Upper lobe of left lung (tissue), 6 donors: ENCODE data around the gene HCFC2. TPM values are rescaled to one million over a fixed set of nuclear protein-coding genes. Genes with fewer than 3 reads are reported as not detected.

Experiments used
- ATAC-seq, 2 donors: fragments of 200-7000 bp; cut with Tn5 transposase; one replicate each; pipeline ENCODE4 v1.9.1; 2022; ENCODE audit warnings: mild to moderate bottlenecking in 2 of 2, moderate library complexity in 2 of 2; ENCODE audit not compliant: low FRiP score in 2 of 2
- DNase-seq, 2 donors: peaks; one replicate each; pipeline ENCODE4 v3.0.0-alpha.2; 2019 to 2020
- H3K27ac ChIP-seq, 4 donors: fragments of 200-600 bp; sonication (generic); one replicate each; pipeline ENCODE4 v1.5.1; 2016 to 2019
- H3K27me3 ChIP-seq, 4 donors: fragments of 200-600 bp; sonication (generic); one replicate each; pipeline ENCODE4 v1.5.1; 2017 to 2019
- H3K36me3 ChIP-seq, 4 donors: fragments of 200-600 bp; sonication (generic); one replicate each; pipeline ENCODE4 v1.5.1; 2016 to 2019
- H3K4me1 ChIP-seq, 4 donors: fragments of 200-600 bp; sonication (generic); one replicate each; pipeline ENCODE4 v1.5.1; 2018 to 2019
- H3K4me3 ChIP-seq, 4 donors: fragments of 200-600 bp; sonication (generic); one replicate each; pipeline ENCODE4 v1.5.1; 2017 to 2019; ENCODE audit warnings: mild to moderate bottlenecking in 2 of 4, moderate library complexity in 1 of 4
- H3K9me3 ChIP-seq, 4 donors: fragments of 200-600 bp; sonication (generic); one replicate each; pipeline ENCODE4 v1.5.1; 2018 to 2019
- EP300 ChIP-seq, 4 donors: sonication (generic); formaldehyde crosslinking; IDR thresholded peaks; one replicate each; pipeline ENCODE4 v1.5.1; 2017; ENCODE audit warnings: antibody characterized with exemption in 4 of 4, control low read depth in 2 of 4
- POLR2A ChIP-seq, 4 donors: fragments of 450-650 bp; IDR thresholded peaks; one replicate each; pipeline ENCODE4 v1.5.1; 2016 to 2017; ENCODE audit warnings: antibody characterized with exemption in 4 of 4, mild to moderate bottlenecking in 2 of 4
- POLR2AphosphoS5 ChIP-seq, 2 donors: sonication (generic); formaldehyde crosslinking; IDR thresholded peaks; one replicate each; pipeline ENCODE4 v1.5.1; 2017; ENCODE audit warnings: antibody characterized with exemption in 2 of 2
- WGBS, 2 donors: methylation state at CpG; one replicate each; pipeline ENCODE4 v1.1.5; 2017 to 2018; 5-methylcytosine and 5-hydroxymethylcytosine counted together
- total RNA-seq, 6 donors: library from RNA; depleted of rRNA in 4 of 6; stranded (reverse); fragments of >200 nt in 4 of 6; gene quantifications; one replicate each; pipeline versions ENCODE4 v1.1.0 to v1.2.1, GENCODE V29; 2016 to 2021
- TF ChIP-seq, protein P1 (sequence below), 6 experiments: fragments of 450-650 bp in 4 of 6; fragments of 200-600 bp in 2 of 6; sonication (generic) in 2 of 6; IDR thresholded peaks; one replicate each; pipeline ENCODE4 v1.5.1; 2016 to 2019; ENCODE audit warnings: antibody characterized with exemption in 6 of 6
- donor health status: DM: no; HTN: no; CAD: no; lungs with moderate emphysema.
- donor health status: DM: no; HTN: yes; CAD: no; lungs with severe emphysema.

HCFC2 gene
- total RNA-seq, 6 donors from 2014 or later = 10.3 to 28.2 (median 15.8) TPM

DNA sequence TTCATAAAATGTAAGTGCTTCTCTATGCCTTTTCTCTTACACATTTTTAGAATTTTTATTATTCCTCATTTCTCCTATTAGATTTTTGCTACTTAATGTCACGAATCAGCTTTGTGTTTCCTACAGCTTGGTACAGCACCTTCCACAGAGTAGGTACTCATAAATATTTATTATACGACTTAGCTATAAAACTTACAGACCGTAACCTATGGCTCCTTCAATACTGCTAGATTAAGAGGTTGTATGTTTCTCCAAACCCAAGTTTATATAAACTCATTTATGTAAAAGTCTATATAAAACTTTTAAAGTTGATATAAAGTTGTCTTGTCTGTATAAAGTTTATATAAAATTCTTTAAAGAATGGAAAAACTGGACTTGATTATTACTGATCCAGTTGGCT, 62.2 kb downstream of the HCFC2 start:
- WGBS, 2 donors = 95 to 97% methylated on average over 3 of the region's 3 CpGs
- Histone ChIP-seq H3K36me3 (peaks cover 21 to 78% (median 33%) of the 10 kb centered on the region in 4 donors), H3K4me1 (peaks cover 9 to 18% (median 13%) of the 10 kb centered on the region in 4 donors), H3K27ac (no peak overlapping the region), H3K27me3 (no peaks in the 10 kb centered on the region), H3K9me3 (no peaks in the 10 kb centered on the region), H3K4me3 (no peak overlapping the region)
- DNase-seq = no peak
- no peak for TF ChIP-seq POLR2AphosphoS5 (IDR thresholded peaks at IDR 0.05)
- no peak for TF ChIP-seq EP300 (IDR thresholded peaks at IDR 0.05)
- TF ChIP-seq, protein P1, sequence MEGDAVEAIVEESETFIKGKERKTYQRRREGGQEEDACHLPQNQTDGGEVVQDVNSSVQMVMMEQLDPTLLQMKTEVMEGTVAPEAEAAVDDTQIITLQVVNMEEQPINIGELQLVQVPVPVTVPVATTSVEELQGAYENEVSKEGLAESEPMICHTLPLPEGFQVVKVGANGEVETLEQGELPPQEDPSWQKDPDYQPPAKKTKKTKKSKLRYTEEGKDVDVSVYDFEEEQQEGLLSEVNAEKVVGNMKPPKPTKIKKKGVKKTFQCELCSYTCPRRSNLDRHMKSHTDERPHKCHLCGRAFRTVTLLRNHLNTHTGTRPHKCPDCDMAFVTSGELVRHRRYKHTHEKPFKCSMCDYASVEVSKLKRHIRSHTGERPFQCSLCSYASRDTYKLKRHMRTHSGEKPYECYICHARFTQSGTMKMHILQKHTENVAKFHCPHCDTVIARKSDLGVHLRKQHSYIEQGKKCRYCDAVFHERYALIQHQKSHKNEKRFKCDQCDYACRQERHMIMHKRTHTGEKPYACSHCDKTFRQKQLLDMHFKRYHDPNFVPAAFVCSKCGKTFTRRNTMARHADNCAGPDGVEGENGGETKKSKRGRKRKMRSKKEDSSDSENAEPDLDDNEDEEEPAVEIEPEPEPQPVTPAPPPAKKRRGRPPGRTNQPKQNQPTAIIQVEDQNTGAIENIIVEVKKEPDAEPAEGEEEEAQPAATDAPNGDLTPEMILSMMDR (IDR thresholded peaks at IDR 0.05) = no peak
- TF ChIP-seq POLR2A (IDR thresholded peaks at IDR 0.05) = no peak
- no peak for ATAC-seq

DNA sequence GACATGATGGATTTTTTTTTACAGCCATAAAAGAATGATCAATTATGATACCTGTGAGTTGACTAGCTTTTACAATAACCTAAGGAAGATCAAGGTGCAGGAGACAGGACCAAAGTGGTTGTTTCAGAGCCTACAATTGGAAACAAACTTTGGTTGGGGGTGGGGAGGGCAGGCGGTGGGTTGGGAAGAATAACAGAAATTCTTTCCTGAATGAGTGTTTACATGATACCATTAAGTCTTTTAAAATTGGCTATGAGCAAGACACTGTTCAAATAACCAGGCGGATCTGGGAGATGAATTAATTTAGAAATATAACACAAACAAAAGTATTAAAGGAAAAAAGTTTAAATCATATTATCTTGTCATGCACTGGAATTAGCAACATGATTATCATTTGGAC, 66.4 kb downstream of the HCFC2 start:
- TF ChIP-seq POLR2AphosphoS5 (IDR thresholded peaks at IDR 0.05) (no peak), POLR2A (IDR thresholded peaks at IDR 0.05) (no peak), EP300 (IDR thresholded peaks at IDR 0.05) (no peak)
- TF ChIP-seq, protein P1 (IDR thresholded peaks at IDR 0.05) = no peak
- no peak overlapping the region for H3K4me3 ChIP-seq
- DNase-seq (no peak), ATAC-seq (peak in 1 of 2 donors; percentile 26)
- H3K4me1 ChIP-seq = peaks cover 18 to 47% (median 31%) of the 10 kb centered on the region in 4 donors
- peak overlapping the region in 2 of 4 donors; percentile 13 to 18 for H3K27ac ChIP-seq
- H3K36me3 ChIP-seq = peaks cover 8 to 51% (median 15%) of the 10 kb centered on the region in 4 donors
- WGBS, 2 donors = 25 to 37% methylated on average over 2 of the region's 2 CpGs
- H3K9me3 ChIP-seq = no peaks in the 10 kb centered on the region
- H3K27me3 ChIP-seq = no peaks in the 10 kb centered on the region

DNA sequence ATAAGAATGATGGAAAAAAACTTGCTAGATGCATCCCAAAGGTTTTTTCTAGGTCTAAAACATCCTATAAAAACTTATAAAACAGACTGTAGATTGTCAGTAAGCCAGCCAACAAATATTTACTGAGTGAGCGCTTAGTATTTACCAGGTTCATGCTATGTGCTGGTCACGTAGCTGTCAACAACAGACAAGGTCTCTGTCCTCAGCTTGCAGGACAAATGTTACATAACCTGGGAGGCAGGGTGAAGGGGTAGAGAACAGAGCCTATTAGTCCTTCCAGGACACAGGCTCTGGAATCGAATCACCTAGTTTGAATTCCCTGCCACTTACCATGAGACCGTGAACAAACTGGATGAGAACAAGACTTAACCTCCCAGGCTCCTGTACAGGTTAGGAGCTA, 67.3 kb downstream of the HCFC2 start:
- H3K27ac ChIP-seq = peak overlapping the region in 2 of 4 donors; percentile 13 to 18
- WGBS, 2 donors = 80 to 86% methylated on average over 4 of the region's 4 CpGs

DNA sequence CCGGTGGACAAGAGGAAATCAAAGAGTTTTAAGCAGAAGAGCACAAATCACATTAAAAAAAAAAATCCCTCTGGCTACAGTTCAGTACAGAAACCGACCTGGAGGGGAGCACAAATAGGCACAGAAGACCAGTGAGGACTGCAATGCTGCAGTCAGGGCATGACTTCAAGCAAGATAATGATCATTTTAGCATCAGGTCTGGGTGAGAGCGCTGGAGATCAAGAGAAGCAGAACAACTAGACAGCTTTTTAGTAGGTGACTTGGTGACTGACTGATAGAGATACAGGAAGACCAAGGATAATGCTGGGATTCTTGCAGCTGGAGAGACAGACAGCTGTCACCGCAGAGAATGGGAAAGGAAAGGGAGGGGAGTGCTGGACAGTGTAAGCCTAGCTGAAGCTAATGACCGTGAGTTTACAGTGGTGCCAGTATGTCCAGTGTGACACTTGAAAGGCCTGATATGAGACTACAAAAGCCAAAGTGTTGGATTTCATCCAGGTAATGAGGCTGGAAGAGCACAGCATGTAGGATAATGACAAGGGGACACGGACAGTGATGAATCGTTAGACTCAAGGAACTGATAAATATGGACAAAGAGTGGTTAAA, 68.1 kb downstream of the HCFC2 start:
- Histone ChIP-seq H3K27ac (peak overlapping the region in 2 of 4 donors; percentile 13 to 18), H3K4me1 (peaks cover 25 to 61% (median 43%) of the 10 kb centered on the region in 4 donors), H3K27me3 (no peaks in the 10 kb centered on the region), H3K9me3 (no peaks in the 10 kb centered on the region), H3K4me3 (no peak overlapping the region), H3K36me3 (peaks cover 6 to 36% (median 8%) of the 10 kb centered on the region in 4 donors)
- 61 to 69% methylated on average over 7 of the region's 7 CpGs for WGBS, 2 donors
- ATAC-seq = no peak
- TF ChIP-seq POLR2AphosphoS5 (IDR thresholded peaks at IDR 0.05) = no peak
- TF ChIP-seq, protein P1 (IDR thresholded peaks at IDR 0.05) = no peak
- TF ChIP-seq POLR2A (IDR thresholded peaks at IDR 0.05) = no peak
- no peak for TF ChIP-seq EP300 (IDR thresholded peaks at IDR 0.05)
- DNase-seq = no peak

More for the DNA sequence above, 67.3 kb downstream of the HCFC2 start:
- no peaks in the 10 kb centered on the region for H3K27me3 ChIP-seq
- H3K4me3 ChIP-seq = no peak overlapping the region
- peaks cover 8 to 43% (median 11%) of the 10 kb centered on the region in 4 donors for H3K36me3 ChIP-seq
- peaks cover 25 to 56% (median 39%) of the 10 kb centered on the region in 4 donors for H3K4me1 ChIP-seq
- no peaks in the 10 kb centered on the region for H3K9me3 ChIP-seq
- ATAC-seq (no peak), DNase-seq (no peak)
- no peak for TF ChIP-seq POLR2AphosphoS5 (IDR thresholded peaks at IDR 0.05)
- TF ChIP-seq EP300 (IDR thresholded peaks at IDR 0.05) = no peak
- TF ChIP-seq, protein P1 (IDR thresholded peaks at IDR 0.05) = no peak
- no peak for TF ChIP-seq POLR2A (IDR thresholded peaks at IDR 0.05)

DNA sequence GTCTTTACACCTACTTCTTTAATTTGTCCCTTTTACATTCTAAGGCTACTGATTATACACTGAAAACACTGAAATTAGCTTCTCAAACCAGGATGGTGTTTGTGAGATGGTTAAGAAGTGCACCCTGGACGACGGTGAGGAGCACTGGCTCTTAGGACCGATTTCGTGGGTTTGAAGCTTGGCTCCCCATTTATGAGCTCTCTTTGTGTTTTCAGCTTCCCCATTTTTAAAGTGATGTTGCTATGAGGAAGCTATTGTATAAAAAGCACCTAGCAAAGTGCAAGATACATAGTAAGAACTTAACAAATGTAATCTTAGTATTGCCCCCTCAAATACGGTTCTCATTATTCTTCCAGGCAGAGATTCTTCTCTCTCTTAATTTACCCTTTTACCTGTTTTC, 69.0 kb downstream of the HCFC2 start:
- peak overlapping the region in 1 of 4 donors; percentile 13 for H3K27ac ChIP-seq
- WGBS, 2 donors = 71 to 77% methylated on average over 5 of the region's 5 CpGs
- H3K9me3 ChIP-seq = no peaks in the 10 kb centered on the region
- no peak overlapping the region for H3K4me3 ChIP-seq
- H3K4me1 ChIP-seq = peaks cover 25 to 62% (median 43%) of the 10 kb centered on the region in 4 donors
- ATAC-seq (no peak), DNase-seq (no peak)
- TF ChIP-seq EP300 (IDR thresholded peaks at IDR 0.05) (no peak), POLR2A (IDR thresholded peaks at IDR 0.05) (no peak), POLR2AphosphoS5 (IDR thresholded peaks at IDR 0.05) (no peak)
- TF ChIP-seq, protein P1 (IDR thresholded peaks at IDR 0.05) = no peak
- H3K27me3 ChIP-seq = no peaks in the 10 kb centered on the region
- H3K36me3 ChIP-seq = peaks cover under 1 to 27% (median 6%) of the 10 kb centered on the region in 4 donors
